ENCODE measurements around the gene ATG7. TPM values are rescaled to one million over a fixed set of nuclear protein-coding genes. Genes with fewer than 3 reads are reported as not detected.

Gene ATG7
- total RNA-seq, 1 donor from 2014 or later: 31.3 TPM

- no peak for TF ChIP-seq CTCF (IDR thresholded peaks at IDR 0.05; ENCODE audit: insufficient read depth, low read length, poor library complexity, severe bottlenecking)
- DNase-seq (ENCODE audit: low read depth): no peak
- Histone ChIP-seq H3K27me3 (ENCODE audit: control insufficient read depth, insufficient read depth, low read length) (no peaks in the 10 kb centered on the region), H3K4me3 (ENCODE audit: low read depth, low read length) (no peak overlapping the region), H3K36me3 (ENCODE audit: control insufficient read depth, insufficient read depth, low read length) (no peaks in the 10 kb centered on the region)
Measured at GRCh38 chr3:11390411-11391131, 118.4 kb downstream of the ATG7 start.

DNA sequence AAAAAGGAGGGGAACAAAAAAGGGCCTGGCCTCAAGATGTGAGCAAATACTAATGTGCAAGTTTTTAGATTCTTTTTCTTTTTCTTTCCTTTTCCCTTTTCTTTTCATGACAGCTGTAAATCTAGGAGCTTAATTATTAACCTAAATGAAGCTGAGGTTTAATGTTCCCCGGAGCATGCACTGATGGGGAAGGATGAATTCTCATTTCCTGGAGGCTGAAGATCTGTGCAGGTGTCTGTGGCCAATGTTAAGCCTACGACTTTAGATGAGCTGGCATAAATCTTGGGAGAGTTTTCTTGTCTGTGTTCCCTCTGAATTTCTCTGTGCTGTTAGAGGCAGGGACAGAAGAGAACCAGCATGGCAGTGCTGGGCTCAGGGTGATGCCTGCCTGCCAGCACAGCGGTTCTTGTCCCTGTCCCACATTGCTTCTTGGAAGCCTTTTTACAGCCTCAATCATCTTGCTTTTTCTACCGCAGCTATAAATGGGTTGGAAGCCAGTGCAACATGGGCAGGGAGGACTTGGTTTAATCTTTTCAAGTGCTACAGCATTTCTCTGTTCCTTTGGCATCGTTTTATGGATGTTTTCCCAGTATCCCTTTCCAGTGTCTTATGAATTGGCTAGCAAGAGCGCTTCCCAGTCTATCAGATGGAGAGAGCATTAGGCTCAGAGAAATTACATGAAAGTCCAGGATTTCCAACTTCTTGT, 119.1 kb downstream of the ATG7 start:
- Histone ChIP-seq H3K4me3 (ENCODE audit: low read depth, low read length) (no peak overlapping the region), H3K36me3 (ENCODE audit: control insufficient read depth, insufficient read depth, low read length) (no peaks in the 10 kb centered on the region), H3K27me3 (ENCODE audit: control insufficient read depth, insufficient read depth, low read length) (no peaks in the 10 kb centered on the region)
- TF ChIP-seq CTCF (IDR thresholded peaks at IDR 0.05; ENCODE audit: insufficient read depth, low read length, poor library complexity, severe bottlenecking): no peak
- peak; percentile 73 for DNase-seq (ENCODE audit: low read depth)

DNA sequence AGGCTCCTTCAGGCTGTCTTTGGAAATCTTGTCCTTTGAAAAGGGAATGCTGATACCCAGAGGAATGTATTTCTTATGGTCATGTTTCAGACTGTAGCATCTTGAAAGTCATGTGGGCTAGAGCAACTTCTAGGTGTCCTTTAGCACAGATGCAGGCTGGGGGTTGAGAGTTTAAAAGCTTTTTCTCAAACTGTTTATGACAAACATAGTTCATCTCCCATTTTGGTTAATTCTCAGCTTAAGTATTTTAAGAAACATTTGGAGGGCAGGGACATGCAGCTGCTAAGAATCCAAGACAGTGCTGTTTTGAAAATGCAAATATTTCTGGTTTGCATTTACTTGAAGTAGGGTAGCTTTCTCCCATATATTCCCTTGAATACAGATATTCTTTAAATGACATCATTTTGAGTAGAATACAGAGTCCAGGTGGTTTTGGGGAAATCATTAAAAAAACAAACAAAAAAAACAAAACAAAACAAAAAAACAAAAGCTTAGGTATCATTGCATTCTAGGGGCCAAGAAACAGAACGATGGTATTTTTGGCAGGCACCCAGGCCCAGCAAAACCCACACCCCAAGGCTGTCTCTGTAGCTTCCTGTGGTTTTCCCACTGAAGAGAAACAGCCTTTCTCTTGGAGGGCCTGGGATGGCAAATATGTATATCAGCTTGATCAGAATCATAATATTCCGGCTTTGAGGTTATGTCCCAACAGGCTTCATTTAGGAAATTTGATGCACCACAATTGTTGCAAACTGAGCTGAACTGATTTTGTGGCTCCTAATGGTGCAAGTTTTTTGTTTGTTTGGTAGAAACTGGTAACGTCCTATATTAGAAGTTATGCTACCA, 120.0 kb downstream of the ATG7 start:
- no peak for TF ChIP-seq CTCF (IDR thresholded peaks at IDR 0.05; ENCODE audit: insufficient read depth, low read length, poor library complexity, severe bottlenecking)
- no peak for DNase-seq (ENCODE audit: low read depth)
- Histone ChIP-seq H3K4me3 (ENCODE audit: low read depth, low read length) (no peak overlapping the region), H3K36me3 (ENCODE audit: control insufficient read depth, insufficient read depth, low read length) (no peaks in the 10 kb centered on the region), H3K27me3 (ENCODE audit: control insufficient read depth, insufficient read depth, low read length) (no peaks in the 10 kb centered on the region)

- DNase-seq (ENCODE audit: low read depth): no peak
- TF ChIP-seq CTCF (IDR thresholded peaks at IDR 0.05; ENCODE audit: insufficient read depth, low read length, poor library complexity, severe bottlenecking): no peak
- Histone ChIP-seq H3K27me3 (ENCODE audit: control insufficient read depth, insufficient read depth, low read length) (no peaks in the 10 kb centered on the region), H3K36me3 (ENCODE audit: control insufficient read depth, insufficient read depth, low read length) (no peaks in the 10 kb centered on the region), H3K4me3 (ENCODE audit: low read depth, low read length) (no peak overlapping the region)
Measured at GRCh38 chr3:11392860-11393114, 120.6 kb downstream of the ATG7 start.

DNA sequence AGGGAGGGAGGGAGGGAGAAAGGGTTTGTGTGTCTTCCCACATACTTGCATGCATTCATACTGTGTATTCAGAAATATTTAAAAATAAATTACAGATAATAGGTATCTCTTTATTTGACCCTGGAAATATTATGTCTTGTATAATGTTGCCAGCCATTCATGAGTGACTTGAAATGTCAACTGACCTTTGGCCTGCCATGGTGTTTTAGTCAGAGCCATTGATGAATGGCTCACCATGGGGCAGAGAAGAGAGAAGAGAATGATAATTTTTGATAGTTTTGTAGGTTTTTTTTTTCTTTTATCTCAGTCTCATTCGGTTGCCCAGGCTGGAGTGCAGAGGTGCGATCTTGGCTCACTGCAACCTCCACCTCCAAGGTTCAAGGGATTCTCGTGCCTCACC, 121.2 kb downstream of the ATG7 start:
- Histone ChIP-seq H3K36me3 (ENCODE audit: control insufficient read depth, insufficient read depth, low read length) (no peaks in the 10 kb centered on the region), H3K4me3 (ENCODE audit: low read depth, low read length) (no peak overlapping the region), H3K27me3 (ENCODE audit: control insufficient read depth, insufficient read depth, low read length) (no peaks in the 10 kb centered on the region)
- TF ChIP-seq CTCF (IDR thresholded peaks at IDR 0.05; ENCODE audit: insufficient read depth, low read length, poor library complexity, severe bottlenecking): no peak
- DNase-seq (ENCODE audit: low read depth): no peak

Measured in kidney epithelial cell (primary cell).